ENCODE measurements around the gene ASCL5.

The ASCL5 gene

DNA sequence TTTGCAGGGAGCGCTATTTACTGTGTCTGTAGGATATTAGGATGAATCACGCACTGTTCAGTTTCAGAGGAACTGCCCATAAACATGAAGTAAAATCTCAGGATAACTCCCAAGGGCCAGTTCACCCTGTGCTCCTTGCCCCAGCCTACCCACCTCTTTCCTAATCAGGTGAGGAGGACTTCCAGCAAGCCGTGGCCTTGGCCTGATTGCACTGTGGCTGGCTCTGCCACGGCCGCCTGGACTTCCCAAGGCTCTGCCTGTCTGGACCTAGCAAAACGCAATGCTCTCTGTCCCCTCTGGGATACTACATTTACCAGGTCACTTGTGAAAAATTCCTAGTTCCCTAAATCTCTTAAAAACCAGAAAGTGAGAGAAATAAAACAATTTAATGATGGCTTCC lies 7.4 kb upstream of the ASCL5 start:
- DNase-seq: no peak

- no peak for DNase-seq
Measured at GRCh38 chr1:201131398-201131797, 4.4 kb upstream of the ASCL5 start.

DNA sequence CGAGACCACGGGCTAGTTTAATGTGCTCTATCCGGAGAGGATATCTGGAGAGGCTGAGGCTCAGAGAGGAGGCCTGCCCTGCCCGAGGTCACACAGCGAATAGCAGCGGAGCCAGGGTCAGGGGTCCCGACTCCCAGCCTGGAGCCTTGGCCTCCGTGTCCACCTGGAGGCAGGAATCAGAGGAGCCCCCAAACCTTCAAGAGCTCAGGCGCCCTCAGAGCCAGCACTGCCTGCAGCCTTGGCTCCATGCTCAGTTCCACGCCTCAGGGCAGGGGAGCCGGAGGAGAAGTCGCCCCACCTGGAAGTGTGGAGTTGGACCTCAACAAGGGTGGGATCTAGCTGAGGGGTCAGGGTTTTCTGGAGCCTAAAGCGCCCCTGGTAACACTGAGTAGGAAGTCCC lies 2.0 kb upstream of the ASCL5 start:
- no peak for DNase-seq

DNA sequence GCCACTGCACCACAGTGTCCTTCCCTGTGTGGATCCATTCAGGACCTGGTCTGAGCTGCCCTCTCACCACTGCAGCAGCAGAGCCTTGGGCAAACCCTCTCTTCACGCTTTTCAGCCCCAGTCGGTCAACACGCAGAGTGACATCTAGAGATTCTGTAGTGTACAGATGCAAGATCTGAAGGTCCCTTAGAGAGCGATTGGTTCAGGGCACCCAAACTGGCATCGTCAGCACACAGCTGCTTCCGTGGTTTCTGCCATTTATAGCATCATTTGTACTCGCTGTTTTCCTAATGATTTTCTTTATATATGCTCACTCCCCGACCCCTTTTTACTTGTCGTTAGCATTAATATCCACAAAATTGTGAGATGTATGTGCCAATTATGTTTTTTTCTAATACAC lies 1.5 kb upstream of the ASCL5 start:
- no peak for DNase-seq

GRCh38 chr1:201127755-201128455 lies 921 bp upstream of the ASCL5 start:
- DNase-seq: no peak

- DNase-seq: no peak
Measured at GRCh38 chr1:201126463-201126831, 537 bp downstream of the ASCL5 start.

DNA sequence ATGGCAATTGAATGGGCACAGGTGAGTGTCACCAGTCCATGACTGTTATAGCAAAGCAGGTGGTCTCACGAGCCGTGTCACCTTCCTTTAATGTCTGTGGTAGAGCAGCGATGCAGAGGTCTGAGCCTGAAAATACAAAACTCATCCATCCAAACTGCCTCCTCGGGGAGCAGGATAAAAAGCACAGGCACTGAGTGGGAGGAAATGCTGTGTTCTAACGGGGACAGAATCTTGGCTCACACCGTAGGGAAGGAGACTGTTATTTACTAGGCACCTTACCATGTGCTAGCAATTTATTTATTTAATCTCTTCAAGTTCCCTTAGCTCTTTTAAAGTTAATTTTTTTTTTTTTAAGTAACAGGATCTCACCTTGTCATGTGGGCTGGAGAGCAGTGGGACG lies 1.2 kb downstream of the ASCL5 start:
- DNase-seq: no peak

GRCh38 chr1:201125019-201125418 lies 2.0 kb downstream of the ASCL5 start:
- no peak for DNase-seq

DNA sequence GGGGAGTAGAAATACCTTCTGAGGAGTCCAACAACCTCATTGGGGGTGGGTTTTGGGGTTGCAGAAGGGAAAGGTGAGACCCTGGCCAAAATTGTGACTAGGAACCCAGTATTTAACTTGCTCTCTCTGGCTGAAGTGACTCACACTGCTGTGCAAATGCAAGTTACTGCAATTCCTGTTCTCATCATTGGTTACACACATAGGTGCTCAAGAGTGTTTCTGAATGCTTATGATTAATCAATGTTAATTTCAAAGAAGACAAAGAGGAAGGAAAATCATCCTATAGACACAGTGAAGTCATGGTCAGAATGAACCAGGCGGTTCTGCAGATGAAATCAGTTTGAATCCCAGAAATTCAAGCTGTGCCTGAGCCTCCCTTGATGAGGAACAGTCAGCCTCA lies 3.1 kb downstream of the ASCL5 start:
- DNase-seq: no peak

DNA sequence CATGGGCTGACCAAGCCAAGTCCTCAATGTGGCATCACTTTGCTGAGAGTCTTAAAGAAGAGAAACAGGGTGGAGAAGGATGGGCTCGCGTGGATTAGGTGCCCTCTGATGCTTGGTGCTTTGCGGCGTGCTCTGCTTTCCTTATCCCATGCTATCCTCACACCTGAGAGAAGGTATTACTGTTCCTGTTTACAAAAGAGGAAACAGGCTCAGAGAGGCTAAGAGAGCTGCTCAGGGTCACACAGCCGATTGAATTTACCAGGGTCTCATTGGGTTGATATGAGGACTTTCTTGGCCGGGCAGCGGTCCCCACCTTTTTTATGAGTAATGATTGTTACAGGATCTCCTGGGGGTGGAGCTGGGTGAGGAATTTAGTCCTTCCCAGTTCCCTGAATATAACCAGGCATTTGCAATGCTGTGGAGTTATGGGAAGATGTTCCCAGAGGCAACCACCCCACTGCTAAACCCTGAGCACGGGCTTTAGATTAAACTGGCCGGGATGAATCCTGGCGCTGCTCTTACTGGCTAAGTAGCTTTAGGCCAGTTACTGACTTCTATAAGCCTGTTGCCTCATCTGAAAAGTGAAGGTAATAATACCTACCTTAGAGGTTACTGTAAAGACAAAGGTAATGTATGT lies 4.5 kb downstream of the ASCL5 start:
- DNase-seq: no peak

- peak; percentile 6 for DNase-seq
Measured at GRCh38 chr1:201119206-201120197, 7.5 kb downstream of the ASCL5 start.

DNA sequence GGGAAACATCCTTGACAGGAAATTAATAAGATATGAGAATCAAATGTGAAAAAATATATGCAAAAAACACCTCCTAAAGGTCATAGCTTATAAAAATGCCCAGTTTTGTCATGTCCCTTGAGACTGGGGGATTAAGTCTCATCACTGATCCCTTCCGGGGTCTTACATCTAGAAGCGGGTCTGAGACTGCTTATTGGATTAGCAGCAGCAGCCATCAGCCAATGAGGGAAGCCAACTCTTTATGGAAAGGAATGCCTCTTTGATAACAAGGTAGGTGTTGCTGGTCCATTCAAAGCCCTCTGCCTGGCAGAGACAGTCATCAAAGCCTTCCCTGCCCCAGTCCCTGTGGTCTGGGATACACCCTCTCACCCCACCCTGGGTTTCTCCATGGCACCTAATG lies 10.9 kb downstream of the ASCL5 start:
- no peak for DNase-seq

DNA sequence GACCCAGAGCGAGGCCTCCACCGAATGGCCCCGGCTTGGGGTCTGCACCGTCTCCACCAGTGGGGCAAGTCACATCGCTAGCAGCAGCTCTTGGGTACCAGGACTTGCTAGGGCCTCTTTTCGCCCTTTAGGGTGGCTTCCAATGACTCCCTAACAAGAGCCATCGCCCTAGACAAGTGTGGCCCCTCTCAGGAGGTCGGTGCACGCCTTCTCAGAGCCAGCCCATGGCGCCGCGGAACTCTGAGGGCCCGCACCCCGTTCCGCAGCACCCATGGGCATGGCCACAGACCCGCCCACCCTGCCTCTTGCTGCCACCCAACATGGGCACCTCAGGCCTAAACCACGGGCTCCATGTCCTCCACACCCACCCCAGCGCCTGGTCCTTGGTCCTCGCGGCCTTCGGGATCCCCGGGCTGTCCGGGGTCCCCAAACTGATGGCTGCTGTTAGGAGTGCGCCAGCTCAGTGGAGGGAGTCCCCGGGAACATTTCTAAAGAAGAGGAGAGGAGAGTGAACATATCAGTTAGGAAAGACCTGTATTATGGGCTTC lies 11.5 kb downstream of the ASCL5 start:
- no peak for DNase-seq

DNA sequence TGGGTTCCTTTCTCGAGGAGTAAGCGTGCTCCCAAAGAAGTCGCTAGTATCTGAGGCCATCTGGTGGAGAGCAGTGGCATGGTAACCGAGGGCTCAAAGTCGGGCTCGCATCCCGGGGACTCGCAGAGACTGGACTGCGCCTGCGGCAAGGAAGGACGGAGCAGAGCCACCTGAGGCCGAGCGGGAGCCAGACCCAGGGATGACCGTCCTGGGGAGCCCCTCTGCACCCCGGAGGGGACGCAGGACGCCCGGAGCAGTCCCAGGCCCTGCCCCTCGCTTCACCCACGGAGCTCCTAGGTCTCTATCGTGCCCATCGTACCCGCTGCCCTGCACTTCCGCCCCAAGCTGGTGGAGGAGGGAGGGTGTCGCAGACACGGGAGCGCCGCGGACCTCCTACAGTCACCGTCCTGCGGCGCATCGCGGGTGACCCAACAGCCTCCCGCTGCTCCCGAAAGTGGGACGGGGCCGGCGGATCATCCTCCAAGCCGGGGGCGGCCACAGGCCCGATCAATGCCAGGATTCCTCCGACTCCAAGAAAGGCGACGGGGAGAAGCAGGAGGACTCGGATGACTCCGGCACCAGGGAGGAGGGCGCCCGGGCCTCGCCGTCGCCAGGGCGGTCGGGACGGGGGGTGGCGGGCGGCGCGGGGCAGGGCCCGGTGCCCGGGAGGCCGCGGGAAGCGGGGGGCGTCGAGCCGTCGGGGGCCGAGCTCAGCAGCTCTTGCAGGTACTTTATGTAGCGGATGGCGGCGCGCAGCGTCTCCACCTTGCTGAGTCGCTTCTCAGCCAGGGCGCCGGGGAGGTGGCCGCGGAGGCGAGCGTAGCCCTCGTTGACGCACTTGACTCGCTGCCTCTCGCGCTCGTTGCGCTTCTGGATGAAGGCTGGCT lies 12.5 kb downstream of the ASCL5 start:
- peak; percentile 87 for DNase-seq

DNA sequence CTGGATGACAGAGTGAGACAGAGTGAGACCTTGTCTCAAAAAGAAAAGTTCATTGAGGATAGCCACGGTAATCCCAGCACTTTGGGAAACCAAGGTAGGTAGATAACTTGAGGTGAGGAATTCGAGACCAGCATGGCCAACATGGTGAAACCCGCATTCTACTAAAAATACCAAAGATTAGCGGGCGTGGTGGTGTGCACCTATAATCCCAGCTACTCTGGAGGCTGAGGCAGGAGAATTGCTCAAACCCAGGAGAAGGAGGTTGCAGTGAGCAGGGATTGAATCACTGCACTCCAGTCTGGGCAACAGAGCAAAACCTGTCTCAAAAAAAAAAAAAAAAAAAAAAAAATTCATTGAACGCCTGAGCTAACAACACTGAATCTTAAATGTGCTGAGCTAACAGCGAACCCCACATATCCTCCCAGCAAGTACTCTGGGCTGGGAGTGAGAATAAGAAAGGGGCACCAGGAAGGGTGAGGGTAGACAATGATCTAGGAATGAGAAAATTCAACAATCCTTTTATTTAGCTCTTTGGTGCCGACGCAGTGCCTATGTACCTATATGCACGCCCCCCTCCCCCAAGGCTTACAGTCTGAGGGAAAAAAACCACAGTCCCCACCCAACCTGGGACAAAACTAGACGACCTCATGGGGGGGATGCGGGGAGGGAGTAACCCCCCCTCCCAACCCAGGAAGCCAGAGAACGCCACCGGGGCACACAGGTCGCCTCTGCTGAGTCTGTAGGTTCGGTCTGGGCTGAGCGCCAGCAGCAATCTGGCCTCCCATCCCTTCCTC lies 13.3 kb downstream of the ASCL5 start:
- no peak for DNase-seq

DNA sequence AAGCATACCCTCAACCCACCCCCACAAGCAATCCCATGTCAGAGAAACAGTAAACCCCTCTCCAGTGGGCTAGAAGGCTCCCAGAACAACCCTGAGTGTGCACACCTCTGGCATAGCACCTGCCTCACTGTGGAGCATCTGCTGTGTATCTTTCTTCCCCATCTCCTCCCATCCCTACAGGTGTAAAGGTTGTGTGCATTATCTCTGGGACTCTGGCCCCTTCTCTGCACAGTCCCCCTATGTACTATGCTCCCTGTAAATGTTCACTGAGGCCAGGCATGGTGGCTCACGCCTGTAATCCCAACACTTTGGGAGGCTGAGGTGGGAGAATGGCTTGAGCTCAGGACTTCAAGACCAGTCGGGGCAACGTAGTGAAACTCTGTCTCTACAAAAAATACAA lies 14.1 kb downstream of the ASCL5 start:
- no peak for DNase-seq

- no peak for DNase-seq
Measured at GRCh38 chr1:201112173-201112731, 14.7 kb downstream of the ASCL5 start, which contains the start of gene CACNA1S. TSS of gene CACNA1S (minus strand) at chr1:201112426. CDS start at chr1:201112339, 87 bp downstream.

DNA sequence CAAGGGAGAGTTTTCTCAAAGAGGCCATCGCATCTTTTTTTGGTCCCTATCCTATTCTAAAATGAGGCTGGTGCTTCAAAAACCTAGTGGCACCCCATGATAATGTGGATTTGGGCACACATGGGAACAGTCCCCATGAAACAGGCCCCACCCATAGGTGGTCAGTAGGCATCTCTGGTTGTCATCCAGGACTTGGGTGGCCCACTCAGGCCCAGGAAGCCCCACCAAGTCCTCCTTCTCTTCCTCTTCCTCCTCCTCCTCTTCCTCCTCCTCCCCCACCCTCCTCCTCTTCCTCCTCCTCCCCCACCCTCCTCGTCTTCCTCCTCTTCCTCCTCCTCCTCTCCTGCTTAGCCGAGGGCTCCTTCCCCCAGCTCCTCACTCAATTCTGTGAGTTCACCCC lies 15.3 kb downstream of the ASCL5 start:
- no peak for DNase-seq

GRCh38 chr1:201111156-201111555 lies 15.8 kb downstream of the ASCL5 start:
- no peak for DNase-seq

- no peak for DNase-seq
Measured at GRCh38 chr1:201110616-201111015, 16.4 kb downstream of the ASCL5 start.

GRCh38 chr1:201110138-201110537 lies 16.8 kb downstream of the ASCL5 start:
- DNase-seq: no peak
